ENCODE results near the gene RELN.

RELN gene

GRCh38 chr7:104029765-104030164 lies 40.3 kb upstream of the RELN start:
- H3K4me3 ChIP-seq (ENCODE audit: low read length), result no peak overlapping the region
- no peak for DNase-seq (ENCODE audit: low read depth)
- TF ChIP-seq, protein P1, sequence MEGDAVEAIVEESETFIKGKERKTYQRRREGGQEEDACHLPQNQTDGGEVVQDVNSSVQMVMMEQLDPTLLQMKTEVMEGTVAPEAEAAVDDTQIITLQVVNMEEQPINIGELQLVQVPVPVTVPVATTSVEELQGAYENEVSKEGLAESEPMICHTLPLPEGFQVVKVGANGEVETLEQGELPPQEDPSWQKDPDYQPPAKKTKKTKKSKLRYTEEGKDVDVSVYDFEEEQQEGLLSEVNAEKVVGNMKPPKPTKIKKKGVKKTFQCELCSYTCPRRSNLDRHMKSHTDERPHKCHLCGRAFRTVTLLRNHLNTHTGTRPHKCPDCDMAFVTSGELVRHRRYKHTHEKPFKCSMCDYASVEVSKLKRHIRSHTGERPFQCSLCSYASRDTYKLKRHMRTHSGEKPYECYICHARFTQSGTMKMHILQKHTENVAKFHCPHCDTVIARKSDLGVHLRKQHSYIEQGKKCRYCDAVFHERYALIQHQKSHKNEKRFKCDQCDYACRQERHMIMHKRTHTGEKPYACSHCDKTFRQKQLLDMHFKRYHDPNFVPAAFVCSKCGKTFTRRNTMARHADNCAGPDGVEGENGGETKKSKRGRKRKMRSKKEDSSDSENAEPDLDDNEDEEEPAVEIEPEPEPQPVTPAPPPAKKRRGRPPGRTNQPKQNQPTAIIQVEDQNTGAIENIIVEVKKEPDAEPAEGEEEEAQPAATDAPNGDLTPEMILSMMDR (IDR thresholded peaks at IDR 0.05; ENCODE audit: insufficient read depth, low read depth, low read length, missing control alignments), result no peak

DNA sequence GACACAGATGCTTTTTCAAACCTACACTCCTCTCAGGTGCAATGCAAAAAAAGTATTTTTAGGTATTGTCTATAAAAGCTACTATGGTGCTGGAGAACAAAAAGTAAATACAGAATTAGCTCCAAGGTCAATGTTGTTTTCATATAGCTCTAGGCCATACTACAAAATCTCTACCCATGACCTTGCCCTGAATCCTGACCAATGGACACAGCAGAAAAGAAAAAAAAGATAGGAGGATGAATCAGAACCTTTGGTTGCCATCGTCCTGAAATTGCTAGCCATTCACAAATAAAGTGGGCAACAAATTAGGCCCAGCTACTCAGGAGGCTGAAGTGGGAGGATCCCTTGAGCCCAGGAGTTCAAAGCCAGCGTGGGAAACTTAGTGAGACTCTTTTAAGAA lies 35.2 kb upstream of the RELN start:
- TF ChIP-seq, protein P1 (IDR thresholded peaks at IDR 0.05; ENCODE audit: insufficient read depth, low read depth, low read length, missing control alignments), result no peak
- no peak overlapping the region for H3K4me3 ChIP-seq (ENCODE audit: low read length)
- DNase-seq (ENCODE audit: low read depth), result no peak

- TF ChIP-seq, protein P1 (IDR thresholded peaks at IDR 0.05; ENCODE audit: insufficient read depth, low read depth, low read length, missing control alignments), result no peak
- no peak for DNase-seq (ENCODE audit: low read depth)
- no peak overlapping the region for H3K4me3 ChIP-seq (ENCODE audit: low read length)
Measured at GRCh38 chr7:104023100-104023499, 33.6 kb upstream of the RELN start.

DNA sequence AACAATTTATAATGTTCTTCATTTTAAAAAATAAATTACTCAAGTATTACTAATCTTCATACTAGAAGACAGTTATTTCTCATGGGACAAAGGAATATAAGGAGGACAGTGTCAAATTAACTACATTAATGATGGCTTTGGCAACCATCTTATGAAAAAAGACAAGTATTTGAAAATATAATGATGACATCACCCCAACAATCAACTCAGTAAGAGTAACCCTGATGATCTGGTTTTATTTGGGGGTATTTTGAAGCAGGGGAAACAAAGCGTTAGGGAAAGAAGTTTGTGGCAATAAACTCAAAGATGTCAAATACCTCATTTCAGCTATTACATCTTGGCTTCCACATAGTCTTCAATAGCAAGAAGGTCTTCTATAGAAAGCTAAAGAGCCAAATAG lies 29.0 kb upstream of the RELN start:
- no peak overlapping the region for H3K4me3 ChIP-seq (ENCODE audit: low read length)
- TF ChIP-seq, protein P1 (IDR thresholded peaks at IDR 0.05; ENCODE audit: insufficient read depth, low read depth, low read length, missing control alignments), result no peak
- DNase-seq (ENCODE audit: low read depth), result no peak

DNA sequence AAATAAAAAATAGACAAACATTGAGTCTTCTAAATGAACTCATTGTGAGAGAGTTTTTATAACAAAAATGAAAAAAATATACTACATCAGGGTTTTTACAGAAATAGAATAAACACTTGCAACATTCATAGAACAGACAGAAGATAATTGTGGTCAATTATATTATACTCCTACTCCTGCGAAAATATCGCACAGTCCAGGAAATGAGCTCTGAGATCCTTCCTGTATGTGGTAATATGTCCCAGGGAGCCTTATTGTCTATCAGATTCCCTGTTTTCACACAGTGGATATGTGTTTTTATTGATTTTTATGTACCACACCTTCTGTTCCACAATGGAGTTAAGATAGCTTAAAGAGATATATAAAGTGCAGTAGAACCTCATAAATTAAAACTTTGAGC lies 27.5 kb upstream of the RELN start:
- H3K4me3 ChIP-seq (ENCODE audit: low read length), result no peak overlapping the region
- TF ChIP-seq, protein P1 (IDR thresholded peaks at IDR 0.05; ENCODE audit: insufficient read depth, low read depth, low read length, missing control alignments), result no peak
- DNase-seq (ENCODE audit: low read depth), result no peak

GRCh38 chr7:104012835-104013234 lies 23.4 kb upstream of the RELN start:
- TF ChIP-seq, protein P1 (IDR thresholded peaks at IDR 0.05; ENCODE audit: insufficient read depth, low read depth, low read length, missing control alignments), result no peak
- no peak overlapping the region for H3K4me3 ChIP-seq (ENCODE audit: low read length)
- no peak for DNase-seq (ENCODE audit: low read depth)

DNA sequence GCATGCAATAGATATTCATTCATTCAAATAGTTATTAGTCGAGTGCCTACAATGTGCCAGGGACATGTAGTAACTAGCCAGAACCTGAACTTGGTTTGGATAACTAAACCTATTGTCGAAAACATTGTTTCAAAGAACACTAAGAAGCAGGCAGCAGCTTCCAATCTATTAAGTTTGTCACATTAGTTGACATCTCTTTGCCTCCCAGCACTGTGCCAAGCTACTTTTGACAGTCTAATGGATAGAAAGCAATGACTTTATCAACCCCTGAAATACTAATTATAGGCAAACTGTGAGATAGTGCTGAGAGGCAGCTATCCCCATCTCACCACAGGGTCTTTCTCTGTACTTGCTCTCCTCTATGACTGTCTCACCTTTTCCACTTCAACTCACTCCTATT lies 22.4 kb upstream of the RELN start:
- H3K4me3 ChIP-seq (ENCODE audit: low read length), result no peak overlapping the region
- TF ChIP-seq, protein P1 (IDR thresholded peaks at IDR 0.05; ENCODE audit: insufficient read depth, low read depth, low read length, missing control alignments), result no peak
- DNase-seq (ENCODE audit: low read depth), result no peak

All from epithelial cell of esophagus (primary cell).